GM20431 (cell line): ENCODE data around the gene CSAG2.

Experiments used
- in situ Hi-C: fragments of 300-500 bp; cut with MseI, MboI; formaldehyde crosslinking; loops from one replicate; pipeline ENCODE4 v1.15.0; 2020; ENCODE audit warnings: low sequenced_read_pairs; ENCODE audit not compliant: unreplicated experiment

CSAG2 gene

GRCh38 chrX:152674135-152674534 is 34.9 kb downstream of the CSAG2 start:
- in situ Hi-C loops, result no loop called here

GRCh38 chrX:152663086-152663485 is 46.0 kb downstream of the CSAG2 start:
- in situ Hi-C loops, result no loop called here

GRCh38 chrX:152658302-152658701 is 50.8 kb downstream of the CSAG2 start:
- in situ Hi-C loops, result no loop called here
